Retinal pigment epithelial cell (primary cell): ENCODE results near the gene MIF.
"Not testable (repeated sequence)": the region's sequence is repeated elsewhere in the genome, so short reads cannot be mapped to it uniquely, and the experiment has no call there.

Experiments
- DNase-seq: peaks from one replicate; pipeline ENCODE4 v3.0.0-alpha.2; 2010; ENCODE audit warnings: low read depth
- H3K4me3 ChIP-seq: 2 replicates; pipeline ENCODE4 v1.5.1; 2011; ENCODE audit warnings: mild to moderate bottlenecking, low read length, control low read depth, moderate library complexity
- CTCF ChIP-seq: conservative IDR thresholded peaks from 2 replicates; pipeline ENCODE4 v1.5.1; 2011; ENCODE audit warnings: low read depth, low read length, control low read depth, inconsistent platforms

MIF gene

DNA sequence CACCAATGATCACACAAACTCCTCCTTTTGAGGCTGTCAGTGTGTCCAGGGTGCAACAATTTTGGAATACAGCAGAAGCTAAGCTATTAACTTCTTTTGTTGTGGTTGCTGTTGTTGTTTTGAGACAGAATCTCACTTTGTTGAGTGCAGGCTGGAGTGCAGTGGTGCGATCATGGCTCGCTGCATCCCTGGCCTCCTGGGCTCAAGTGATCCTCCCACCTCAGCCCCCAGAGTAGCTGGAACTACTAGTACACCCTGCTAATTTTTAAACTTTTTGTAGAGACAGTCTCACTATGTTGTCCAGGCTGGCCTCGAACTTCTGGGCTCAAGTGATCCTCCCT is 44.8 kb downstream of the MIF start:
- no peak overlapping the region for H3K4me3 ChIP-seq
- no peak for DNase-seq
- no peak for TF ChIP-seq CTCF

GRCh38 chr22:23940166-23940565 is 46.0 kb downstream of the MIF start:
- not testable (repeated sequence) for H3K4me3 ChIP-seq, DNase-seq
